Measurements from ENCODE around the gene SNX30. TPM values are rescaled to one million over a fixed set of nuclear protein-coding genes. Genes with fewer than 3 reads are reported as not detected.

SNX30 gene
- total RNA-seq, 1 donor from 2014 or later = 12.7 TPM

GRCh38 chr9:112856843-112857242 is 106.3 kb downstream of the SNX30 start:
- Mint-ChIP-seq H3K4me3 (no peak overlapping the region), H3K4me1 (peaks cover 3% of the 10 kb centered on the region), H3K27me3 (ENCODE audit: low read depth) (no peaks in the 10 kb centered on the region), H3K36me3 (peaks cover 8% of the 10 kb centered on the region), H3K9me3 (no peaks in the 10 kb centered on the region), H3K27ac (no peak overlapping the region)
- no peak for TF ChIP-seq CTCF (IDR thresholded peaks at IDR 0.05; ENCODE audit: unreplicated experiment)
- DNase-seq (ENCODE audit: low spot score in 2 of 2, unreplicated experiment in 2 of 2) = no peak

- H3K27me3 Mint-ChIP-seq (ENCODE audit: low read depth) = no peaks in the 10 kb centered on the region
- TF ChIP-seq CTCF (IDR thresholded peaks at IDR 0.05; ENCODE audit: unreplicated experiment) = no peak
- peaks cover 3% of the 10 kb centered on the region for H3K4me1 Mint-ChIP-seq
- no peak overlapping the region for H3K27ac Mint-ChIP-seq
- H3K4me3 Mint-ChIP-seq = no peak overlapping the region
- DNase-seq (ENCODE audit: low spot score in 2 of 2, unreplicated experiment in 2 of 2) = no peak
- H3K9me3 Mint-ChIP-seq = no peaks in the 10 kb centered on the region
- peaks cover 5% of the 10 kb centered on the region for H3K36me3 Mint-ChIP-seq
These were observed 107.4 kb downstream of the SNX30 start for GRCh38 chr9:112858005-112858404.

- Mint-ChIP-seq H3K4me3 (no peak overlapping the region), H3K27me3 (ENCODE audit: low read depth) (no peaks in the 10 kb centered on the region), H3K9me3 (no peaks in the 10 kb centered on the region), H3K4me1 (peaks cover 3% of the 10 kb centered on the region), H3K36me3 (peaks cover 1% of the 10 kb centered on the region), H3K27ac (no peak overlapping the region)
- TF ChIP-seq CTCF (IDR thresholded peaks at IDR 0.05; ENCODE audit: unreplicated experiment) = no peak
- DNase-seq (ENCODE audit: low spot score in 2 of 2, unreplicated experiment in 2 of 2) = no peak
These were observed 108.1 kb downstream of the SNX30 start for GRCh38 chr9:112858625-112859147.

- Mint-ChIP-seq H3K9me3 (no peaks in the 10 kb centered on the region), H3K27me3 (ENCODE audit: low read depth) (no peaks in the 10 kb centered on the region), H3K4me3 (no peak overlapping the region), H3K4me1 (peaks cover 3% of the 10 kb centered on the region), H3K36me3 (no peaks in the 10 kb centered on the region), H3K27ac (no peak overlapping the region)
- no peak for DNase-seq (ENCODE audit: low spot score in 2 of 2, unreplicated experiment in 2 of 2)
- TF ChIP-seq CTCF (IDR thresholded peaks at IDR 0.05; ENCODE audit: unreplicated experiment) = no peak
These were observed 109.9 kb downstream of the SNX30 start for GRCh38 chr9:112860451-112860850.

GRCh38 chr9:112861155-112861554 is 110.6 kb downstream of the SNX30 start:
- H3K4me3 Mint-ChIP-seq = no peak overlapping the region
- H3K4me1 Mint-ChIP-seq = peaks cover 3% of the 10 kb centered on the region
- H3K27me3 Mint-ChIP-seq (ENCODE audit: low read depth) = no peaks in the 10 kb centered on the region
- no peak for TF ChIP-seq CTCF (IDR thresholded peaks at IDR 0.05; ENCODE audit: unreplicated experiment)
- peaks cover 3% of the 10 kb centered on the region for H3K36me3 Mint-ChIP-seq
- H3K27ac Mint-ChIP-seq = no peak overlapping the region
- DNase-seq (ENCODE audit: low spot score in 2 of 2, unreplicated experiment in 2 of 2) = no peak
- no peaks in the 10 kb centered on the region for H3K9me3 Mint-ChIP-seq
